H7 (cell line): ENCODE results near the gene ALDH1L2. TPM values are rescaled to one million over a fixed set of nuclear protein-coding genes. Genes with fewer than 3 reads are reported as not detected.
"Not testable (repeated sequence)": the region's sequence is repeated elsewhere in the genome, so short reads cannot be mapped to it uniquely, and the experiment has no call there.

Source experiments
- DNase-seq: peaks from one replicate; pipeline ENCODE4 v3.0.0; 2012
- H3K27me3 ChIP-seq: 2 replicates; pipeline ENCODE4 v1.6.0; 2011; ENCODE audit warnings: mild to moderate bottlenecking, low read length; ENCODE audit not compliant: control insufficient read depth, insufficient read depth
- H3K36me3 ChIP-seq: replicated peaks from 2 replicates; pipeline ENCODE4 v1.5.1; 2011; ENCODE audit warnings: low read length; ENCODE audit not compliant: control insufficient read depth, insufficient read depth
- H3K4me3 ChIP-seq: 2 replicates; pipeline ENCODE4 v1.5.1; 2011; ENCODE audit warnings: low read depth, mild to moderate bottlenecking, control low read depth, low read length, moderate library complexity; ENCODE audit not compliant: insufficient read depth
- total RNA-seq: library from RNA; depleted of rRNA; stranded (reverse); fragments of >200 nt; shearing (Covaris generic); gene quantifications from 2 replicates; pipeline ENCODE4 v1.2.3, GENCODE V29; 2014

ALDH1L2 gene
- total RNA-seq, 1 experiment from 2014 or later: 1.2 TPM

DNA sequence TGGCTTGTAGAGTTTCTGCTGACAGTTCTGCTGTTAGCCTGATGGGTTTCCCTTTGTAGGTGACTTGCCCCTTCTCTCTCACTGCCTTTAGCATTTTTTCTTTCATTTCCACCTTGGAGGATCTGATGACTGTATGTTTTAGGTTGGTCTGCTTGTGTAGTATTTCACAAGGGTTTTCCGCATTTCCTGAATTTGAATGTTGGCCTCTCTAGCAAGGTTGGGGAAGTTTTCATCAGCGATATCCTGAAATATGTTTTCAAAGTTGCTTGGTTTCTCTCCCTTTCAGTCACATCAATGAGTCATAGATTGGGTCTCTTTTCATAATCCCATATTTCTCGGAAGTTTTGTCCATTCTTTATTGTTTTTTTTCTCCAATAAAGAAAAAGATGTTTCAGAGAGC, 86.7 kb downstream of the ALDH1L2 start:
- H3K27me3 ChIP-seq: no peaks in the 10 kb centered on the region
- peaks cover 25% of the 10 kb centered on the region for H3K36me3 ChIP-seq
- no peak for DNase-seq

DNA sequence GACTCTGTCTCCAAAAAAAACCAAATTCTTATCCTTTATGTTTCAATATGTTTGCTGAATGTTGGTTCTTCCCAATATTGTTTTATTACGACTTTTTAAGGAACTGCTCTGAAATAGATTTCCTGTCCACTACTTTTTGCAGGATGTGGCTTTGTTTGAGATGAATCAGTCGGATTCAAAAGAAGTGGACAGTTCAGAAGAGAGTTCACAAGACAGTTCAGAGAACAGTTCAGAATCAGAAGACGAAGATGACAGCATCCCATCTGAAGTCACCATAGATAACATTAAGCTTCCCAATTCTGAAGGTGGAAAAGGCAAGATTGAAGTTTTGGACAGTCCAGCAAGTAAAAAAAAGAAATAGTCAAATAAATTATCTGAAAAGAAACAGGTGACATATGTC, 89.9 kb downstream of the ALDH1L2 start:
- no peaks in the 10 kb centered on the region for H3K27me3 ChIP-seq
- no peak for DNase-seq
- peaks cover 25% of the 10 kb centered on the region for H3K36me3 ChIP-seq
- no peak overlapping the region for H3K4me3 ChIP-seq

More for the DNA sequence above, 86.7 kb downstream of the ALDH1L2 start:
- no peak overlapping the region for H3K4me3 ChIP-seq

DNA sequence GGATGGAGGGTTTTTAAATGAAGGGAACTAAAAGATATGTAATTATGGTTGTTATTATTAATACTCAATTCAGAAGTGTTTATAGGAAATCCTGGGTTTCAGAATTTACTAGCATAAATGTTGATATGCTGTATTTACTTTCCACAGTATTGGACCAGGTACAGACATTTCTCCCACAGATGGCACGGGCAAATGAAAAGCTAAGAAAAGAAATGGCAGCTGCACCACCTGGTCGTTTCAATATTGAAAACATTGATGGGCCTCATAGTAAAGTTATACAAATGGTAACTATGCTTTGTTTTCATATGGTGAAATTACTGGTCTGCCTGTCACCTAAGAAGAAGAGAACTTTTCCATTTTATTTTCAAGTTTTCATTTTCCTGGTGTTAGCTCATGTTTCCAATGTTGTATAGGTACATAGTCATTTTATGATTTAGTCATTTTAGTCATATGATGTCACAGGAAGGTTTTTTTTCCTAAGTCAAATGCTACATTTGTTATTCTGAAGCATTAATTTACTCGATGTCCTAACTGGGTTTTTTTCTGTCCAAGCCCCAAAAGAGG, 92.6 kb downstream of the ALDH1L2 start:
- no peaks in the 10 kb centered on the region for H3K27me3 ChIP-seq
- DNase-seq: no peak
- peaks cover 27% of the 10 kb centered on the region for H3K36me3 ChIP-seq
- no peak overlapping the region for H3K4me3 ChIP-seq

DNA sequence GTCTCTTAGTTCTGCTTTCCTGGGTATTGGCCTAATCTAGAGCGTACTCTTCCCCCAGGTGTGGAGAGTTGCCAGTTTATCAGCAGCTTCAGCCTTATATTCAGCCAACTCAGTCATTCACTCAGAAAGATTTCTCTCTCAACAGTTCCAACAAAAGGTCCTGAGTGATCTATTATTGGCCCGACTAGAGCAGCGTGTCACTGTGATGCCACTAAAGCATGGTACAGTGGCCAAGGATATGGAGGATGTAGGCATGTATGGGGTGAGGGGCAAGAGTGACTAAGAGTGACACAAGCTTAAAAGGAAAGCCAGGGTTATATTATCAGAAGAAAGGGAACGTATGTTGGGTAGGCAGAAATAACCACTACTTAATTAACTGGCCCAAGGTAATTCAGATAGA, 93.3 kb downstream of the ALDH1L2 start:
- Histone ChIP-seq H3K36me3 (peaks cover 25% of the 10 kb centered on the region), H3K27me3 (no peaks in the 10 kb centered on the region), H3K4me3 (no peak overlapping the region)
- no peak for DNase-seq

DNA sequence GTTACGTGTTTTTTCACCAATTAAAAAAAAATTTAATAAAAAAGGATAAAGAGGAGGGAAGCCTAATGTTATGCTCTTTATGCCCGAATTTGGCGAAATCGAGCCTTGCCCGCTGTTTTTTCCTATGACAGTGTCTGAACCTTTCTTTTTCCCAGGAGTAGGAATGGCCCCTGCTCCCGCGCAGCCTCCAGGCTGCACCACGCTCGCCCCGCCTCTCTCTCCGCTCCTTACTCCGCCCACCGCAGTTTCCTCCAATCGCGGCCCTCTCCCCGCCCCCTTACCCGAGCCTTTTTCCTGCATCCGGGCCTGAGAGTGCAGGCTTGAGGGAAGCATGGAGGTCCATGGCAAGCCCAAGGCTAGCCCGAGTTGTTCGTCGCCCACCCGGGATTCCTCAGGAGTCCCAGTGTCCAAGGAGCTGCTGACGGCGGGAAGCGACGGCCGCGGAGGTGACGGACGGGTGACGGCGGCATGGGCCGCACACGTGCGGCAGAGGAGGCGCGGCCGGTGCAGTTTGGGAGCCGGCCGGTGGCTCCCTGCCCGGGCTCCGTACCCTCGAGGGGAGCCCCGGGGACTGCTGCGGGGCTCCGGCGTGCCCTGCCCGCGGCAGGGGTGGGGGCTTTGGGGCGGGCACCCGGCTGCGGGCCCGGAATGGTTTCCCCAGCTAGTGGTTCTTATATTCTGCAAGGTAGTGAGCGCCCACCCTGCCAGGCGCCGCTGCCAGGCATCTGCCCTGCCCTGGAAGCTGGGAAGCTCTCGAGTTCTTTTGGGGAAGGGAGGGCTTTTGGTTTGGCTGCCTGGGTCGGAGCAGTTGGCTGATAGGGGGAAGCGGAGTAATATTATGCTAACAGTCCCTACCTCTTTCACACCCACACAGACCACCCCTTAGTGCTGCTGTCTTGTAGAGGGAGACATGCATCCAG, 98.0 kb downstream of the ALDH1L2 start, which contains the start of gene NOPCHAP1:
Gene NOPCHAP1 (plus strand): TSS at position 295 of the 920 bp plus-strand sequence. CDS start 37 bp downstream, at position 332.
- peak; percentile 95 for DNase-seq
- H3K36me3 ChIP-seq: peaks cover 5% of the 10 kb centered on the region
- no peaks in the 10 kb centered on the region for H3K27me3 ChIP-seq
- H3K4me3 ChIP-seq: peak within 1 kb of the TSS; percentile 88

DNA sequence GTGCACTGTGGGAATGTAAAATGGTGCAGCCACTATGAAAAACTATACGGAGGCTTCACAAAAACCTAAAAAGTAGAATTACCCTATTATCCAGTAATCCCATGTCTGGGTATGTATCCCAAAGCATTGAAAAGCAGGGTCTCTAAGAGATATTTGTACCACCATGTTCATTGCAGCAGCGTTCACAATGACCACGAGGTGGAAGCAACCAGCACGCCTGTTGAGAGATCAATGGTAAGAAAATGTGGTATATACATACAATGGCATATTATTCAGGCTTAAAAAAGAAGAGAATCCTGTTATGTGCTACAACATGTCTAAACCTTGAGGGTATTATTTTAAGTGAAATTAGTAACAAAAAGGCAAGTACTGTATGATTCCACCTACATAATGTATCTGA, 99.1 kb downstream of the ALDH1L2 start:
- DNase-seq: no peak
- Histone ChIP-seq H3K36me3 (peaks cover 3% of the 10 kb centered on the region), H3K27me3 (no peaks in the 10 kb centered on the region), H3K4me3 (no peak overlapping the region)

DNA sequence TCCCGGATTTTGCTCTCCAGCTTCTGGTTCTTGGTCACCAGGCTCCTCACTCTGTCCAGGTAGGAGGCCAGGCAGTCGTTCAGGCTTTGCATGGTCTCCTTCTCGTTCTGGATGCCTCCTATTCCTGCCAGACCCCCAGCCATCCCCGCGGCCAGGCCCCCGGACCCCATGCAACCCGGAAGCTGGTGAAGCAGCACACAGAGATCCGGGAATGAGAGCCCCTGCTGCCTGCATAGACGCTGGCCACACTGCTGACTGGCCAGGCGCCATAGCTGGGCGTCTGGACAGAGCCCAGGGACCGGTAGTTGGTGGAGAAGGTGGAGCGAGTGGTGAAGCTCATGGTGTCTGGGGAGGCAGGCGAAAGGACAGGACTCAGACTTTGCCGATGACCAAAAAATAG, 106.6 kb downstream of the ALDH1L2 start:
- not testable (repeated sequence) for H3K36me3 ChIP-seq, DNase-seq, H3K27me3 ChIP-seq, H3K4me3 ChIP-seq

DNA sequence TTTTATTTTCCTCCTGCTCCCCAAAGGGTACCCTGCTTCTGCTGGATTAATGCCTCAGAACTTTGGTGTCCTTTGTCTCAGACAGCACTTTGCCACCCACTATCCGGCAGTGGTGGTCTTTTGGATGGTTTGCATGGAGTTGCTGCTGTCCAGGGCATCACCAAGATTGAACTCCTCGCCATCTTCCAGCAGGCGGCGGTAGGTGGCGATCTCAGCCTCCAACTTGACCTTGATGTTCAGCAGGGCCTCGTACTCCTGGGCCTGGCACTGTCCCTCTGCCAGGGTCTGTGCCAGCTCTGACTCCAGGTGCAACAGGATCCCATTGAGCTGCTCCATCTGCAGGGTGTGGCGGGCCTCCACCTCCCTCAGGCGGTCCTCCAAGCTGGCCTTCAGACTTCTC, 107.6 kb downstream of the ALDH1L2 start:
- no peak for DNase-seq
- no peak overlapping the region for H3K4me3 ChIP-seq
- H3K36me3 ChIP-seq: no peaks in the 10 kb centered on the region
- H3K27me3 ChIP-seq: no peaks in the 10 kb centered on the region

DNA sequence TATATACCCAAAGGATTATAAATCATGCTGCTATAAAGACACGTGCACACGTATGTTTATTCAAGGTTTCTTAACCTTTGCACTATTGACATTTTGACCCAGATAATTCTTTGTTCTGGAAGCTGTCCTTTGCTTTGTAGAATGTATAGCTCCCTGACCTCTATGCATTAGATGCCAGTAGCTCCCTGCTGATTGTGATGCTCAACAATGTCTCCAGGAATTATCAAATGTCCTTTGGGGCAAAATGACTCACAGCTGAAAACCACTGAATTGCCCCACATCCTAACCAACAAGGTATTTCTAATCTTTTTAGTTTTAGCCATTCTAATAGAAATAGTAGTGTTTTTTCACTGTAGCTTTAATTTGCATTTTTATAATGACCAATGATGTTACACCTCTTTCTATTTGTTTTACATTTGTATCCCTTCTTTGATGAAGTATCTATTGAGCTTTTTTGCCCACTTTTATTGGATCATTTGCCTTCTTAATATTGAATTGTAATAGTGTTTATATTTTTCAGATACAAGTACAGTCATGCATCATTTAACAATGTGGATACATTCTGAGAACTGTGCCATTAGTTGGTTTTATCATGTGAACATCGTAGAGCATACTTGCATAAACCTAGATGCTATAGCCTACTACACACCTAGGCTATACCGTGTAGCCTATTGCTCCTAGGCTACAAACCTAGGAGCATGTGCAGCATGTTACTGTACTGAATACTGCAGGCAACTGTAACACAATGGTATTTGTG, 108.5 kb downstream of the ALDH1L2 start:
- Histone ChIP-seq H3K4me3 (no peak overlapping the region), H3K27me3 (no peaks in the 10 kb centered on the region), H3K36me3 (no peaks in the 10 kb centered on the region)
- DNase-seq: no peak

DNA sequence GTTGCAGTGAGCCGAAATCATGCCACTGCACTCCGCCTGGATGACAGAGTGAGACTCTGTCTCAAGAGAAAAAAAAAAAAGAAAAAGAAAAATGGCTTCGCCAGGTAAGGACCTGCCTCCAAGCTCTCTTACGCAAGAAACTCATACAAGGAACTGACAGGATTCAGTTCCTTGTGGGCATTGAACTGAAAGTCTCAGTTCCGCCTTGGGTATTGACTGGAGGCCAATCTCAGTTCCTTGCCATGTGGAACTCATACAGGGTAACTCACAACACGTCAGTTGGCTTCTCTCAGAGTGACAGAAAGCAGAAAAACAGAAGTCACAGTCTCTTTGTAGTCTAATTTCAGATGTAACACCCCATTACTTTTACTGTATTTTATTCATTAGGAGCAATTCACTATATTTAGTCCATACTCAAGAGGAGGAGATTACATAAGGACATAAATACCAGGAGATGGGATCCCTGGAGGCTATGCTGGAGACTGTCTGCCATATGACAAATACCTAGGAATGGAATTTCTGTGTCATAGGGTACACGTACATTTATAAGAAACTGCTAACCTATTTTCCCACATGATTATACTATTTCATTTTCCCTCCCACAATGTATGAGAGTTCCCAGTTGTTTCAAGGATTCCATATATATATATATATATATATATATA, 109.5 kb downstream of the ALDH1L2 start:
- DNase-seq: no peak
- Histone ChIP-seq H3K36me3 (no peaks in the 10 kb centered on the region), H3K4me3 (no peak overlapping the region), H3K27me3 (no peaks in the 10 kb centered on the region)

DNA sequence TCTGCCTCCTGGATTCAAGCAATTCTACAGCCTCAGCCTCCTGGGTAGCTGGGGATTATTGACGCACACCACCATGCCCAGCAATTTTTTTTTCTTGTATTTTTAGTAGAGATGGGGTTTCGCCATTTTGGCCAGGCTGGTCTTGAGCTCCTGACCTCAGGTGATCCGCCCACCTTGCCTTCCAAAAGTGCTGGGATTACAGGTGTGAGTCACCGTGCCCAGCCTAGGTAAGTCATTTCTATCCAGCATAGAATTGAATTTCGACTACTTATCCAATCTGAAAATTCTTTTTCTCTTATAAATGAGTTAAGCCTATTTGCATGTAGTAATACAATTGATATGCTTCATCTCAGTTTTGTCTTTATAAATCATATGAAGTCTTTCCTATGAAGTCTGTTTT, 111.0 kb downstream of the ALDH1L2 start:
- DNase-seq: no peak
- Histone ChIP-seq H3K36me3 (no peaks in the 10 kb centered on the region), H3K4me3 (no peak overlapping the region), H3K27me3 (no peaks in the 10 kb centered on the region)

DNA sequence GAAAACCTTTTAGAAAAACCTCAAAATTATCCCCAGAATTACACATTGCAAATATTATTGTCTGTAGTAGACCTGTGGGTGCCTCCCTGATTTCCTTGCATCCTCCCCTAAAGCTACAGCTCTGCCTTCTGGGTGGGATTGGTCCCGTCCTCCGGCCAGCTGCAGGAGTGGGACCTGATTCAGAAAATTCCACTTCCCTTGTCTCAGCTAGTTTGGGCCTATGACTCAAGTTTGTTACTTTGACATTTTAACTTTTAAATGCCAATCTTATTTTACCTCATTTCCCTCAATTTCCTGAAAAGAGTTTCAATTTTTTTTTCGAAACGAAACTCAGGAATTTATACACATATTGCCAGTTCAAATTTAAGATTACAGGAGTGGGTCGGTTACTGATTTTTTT, 113.0 kb downstream of the ALDH1L2 start:
- no peak for DNase-seq
- no peaks in the 10 kb centered on the region for H3K27me3 ChIP-seq
- H3K4me3 ChIP-seq: no peak overlapping the region
- no peaks in the 10 kb centered on the region for H3K36me3 ChIP-seq
